H4 (cell line): ENCODE data around the gene TXNL4A. TPM values are rescaled to one million over a fixed set of nuclear protein-coding genes. Genes with fewer than 3 reads are reported as not detected.

Source experiments
- DNase-seq: peaks from one replicate; pipeline ENCODE4 v3.0.0-alpha.2; 2015; ENCODE audit warnings: low spot score
- total RNA-seq: library from RNA; depleted of rRNA; stranded (reverse); fragments of >200 nt; shearing (Covaris generic); gene quantifications from 2 replicates; pipeline ENCODE4 v1.2.3, GENCODE V29; 2014

The TXNL4A gene
- total RNA-seq, 1 experiment from 2014 or later, result 146 TPM

DNA sequence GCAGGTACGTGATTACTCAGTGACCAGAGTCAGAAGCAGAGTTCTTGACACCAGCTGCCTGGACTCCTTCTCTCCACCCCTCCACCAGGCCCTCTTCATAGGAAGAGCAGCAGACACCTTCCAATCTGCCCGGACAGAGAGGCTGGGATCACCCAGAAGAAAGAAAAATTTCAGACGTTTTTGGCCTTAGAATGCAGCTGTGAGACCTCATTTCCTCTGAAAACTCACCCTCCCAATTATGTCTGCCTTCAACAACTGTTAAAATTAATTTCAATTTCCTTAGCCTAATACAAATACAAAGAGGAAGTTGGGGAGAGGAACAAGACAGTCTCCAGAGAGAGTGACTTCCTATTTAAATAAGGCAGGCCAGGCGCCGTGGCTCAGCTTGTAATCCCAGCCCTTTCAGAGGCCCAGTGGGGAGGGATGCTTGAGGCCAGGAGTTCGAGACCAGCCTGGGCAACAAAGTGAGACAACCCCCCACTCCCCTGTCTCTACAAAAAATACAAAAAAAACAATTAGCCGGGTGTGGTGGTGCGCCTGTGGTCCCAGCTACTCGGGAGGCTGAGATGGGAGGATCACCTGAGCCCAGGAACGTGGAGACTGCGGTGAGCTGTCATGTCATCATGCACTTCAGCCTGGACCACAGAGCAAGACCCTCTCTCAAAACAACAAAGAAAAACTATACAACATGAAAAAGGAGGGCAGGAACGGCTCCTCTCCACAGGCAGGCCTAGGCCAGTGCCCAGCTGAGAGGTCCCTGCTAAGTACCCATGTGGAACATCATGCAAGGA, 38.5 kb downstream of the TXNL4A start:
- no peak for DNase-seq

DNA sequence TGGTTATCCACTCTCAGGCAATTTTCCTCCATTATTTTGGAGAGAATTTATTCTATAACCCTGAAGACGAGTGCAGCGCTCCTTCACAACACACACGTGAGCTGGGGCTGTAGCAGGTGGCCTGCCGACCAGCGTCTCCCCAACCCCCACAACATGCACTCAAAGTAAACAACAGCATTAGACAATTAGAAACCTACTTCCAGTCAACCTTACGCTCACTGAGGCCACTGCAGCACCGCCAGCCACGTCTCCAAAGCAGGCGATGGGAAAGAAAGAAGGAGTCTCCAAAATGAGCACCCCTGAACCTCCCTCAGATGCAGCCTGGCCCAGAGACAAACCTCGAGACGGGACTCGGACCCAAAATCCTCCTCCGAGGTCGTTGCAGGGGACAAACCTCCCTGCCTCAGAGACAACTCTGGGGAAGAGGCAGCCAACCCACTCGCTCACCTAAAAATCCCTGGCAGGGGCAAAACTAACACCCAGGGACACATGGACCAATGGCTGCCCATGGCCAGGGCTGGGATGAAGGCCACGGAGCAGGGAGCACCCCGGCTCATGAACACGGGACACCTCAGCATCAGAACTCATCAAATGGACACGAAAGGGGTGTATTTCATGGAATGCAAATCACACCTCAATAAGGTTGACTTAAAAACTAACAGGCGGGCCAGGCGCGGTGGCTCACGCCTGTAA, 39.5 kb downstream of the TXNL4A start:
- DNase-seq, result no peak

DNA sequence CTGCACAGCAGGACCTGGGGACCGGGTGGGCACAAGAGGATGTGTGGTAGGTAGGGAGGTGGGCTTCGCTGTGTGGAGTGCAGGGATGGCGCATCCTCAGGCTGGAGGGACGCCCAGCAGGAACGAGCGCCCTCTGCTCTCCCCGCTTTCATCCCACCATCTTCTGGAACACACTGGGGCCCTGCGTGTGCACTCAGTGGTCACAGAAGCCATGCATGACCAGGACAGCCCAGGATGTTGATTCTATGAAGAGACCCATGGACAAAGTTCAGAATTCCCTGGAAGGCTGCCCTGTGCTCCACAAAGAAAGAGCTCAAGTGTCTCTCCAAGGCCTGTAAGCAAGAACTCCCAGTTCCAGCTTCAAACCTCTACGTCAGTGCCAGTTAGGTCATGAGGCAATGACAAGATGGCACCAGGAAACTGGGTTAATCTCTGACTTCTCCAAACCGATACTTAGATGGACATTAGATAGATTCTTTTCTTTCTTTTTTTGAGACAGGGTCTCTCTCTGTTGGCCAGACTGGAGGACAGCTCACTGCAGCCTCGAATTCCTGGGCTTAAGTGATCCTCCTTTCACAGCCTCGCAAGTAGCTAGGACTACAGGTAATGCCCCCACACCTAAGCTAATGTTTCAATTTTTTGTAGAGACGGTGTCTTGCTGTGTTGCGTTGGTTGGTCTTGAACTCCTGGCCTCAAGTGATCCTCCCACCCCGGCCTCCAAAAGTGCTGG, 40.3 kb downstream of the TXNL4A start:
- no peak for DNase-seq

GRCh38 chr18:79947054-79947755, 41.2 kb downstream of the TXNL4A start:
- no peak for DNase-seq

DNA sequence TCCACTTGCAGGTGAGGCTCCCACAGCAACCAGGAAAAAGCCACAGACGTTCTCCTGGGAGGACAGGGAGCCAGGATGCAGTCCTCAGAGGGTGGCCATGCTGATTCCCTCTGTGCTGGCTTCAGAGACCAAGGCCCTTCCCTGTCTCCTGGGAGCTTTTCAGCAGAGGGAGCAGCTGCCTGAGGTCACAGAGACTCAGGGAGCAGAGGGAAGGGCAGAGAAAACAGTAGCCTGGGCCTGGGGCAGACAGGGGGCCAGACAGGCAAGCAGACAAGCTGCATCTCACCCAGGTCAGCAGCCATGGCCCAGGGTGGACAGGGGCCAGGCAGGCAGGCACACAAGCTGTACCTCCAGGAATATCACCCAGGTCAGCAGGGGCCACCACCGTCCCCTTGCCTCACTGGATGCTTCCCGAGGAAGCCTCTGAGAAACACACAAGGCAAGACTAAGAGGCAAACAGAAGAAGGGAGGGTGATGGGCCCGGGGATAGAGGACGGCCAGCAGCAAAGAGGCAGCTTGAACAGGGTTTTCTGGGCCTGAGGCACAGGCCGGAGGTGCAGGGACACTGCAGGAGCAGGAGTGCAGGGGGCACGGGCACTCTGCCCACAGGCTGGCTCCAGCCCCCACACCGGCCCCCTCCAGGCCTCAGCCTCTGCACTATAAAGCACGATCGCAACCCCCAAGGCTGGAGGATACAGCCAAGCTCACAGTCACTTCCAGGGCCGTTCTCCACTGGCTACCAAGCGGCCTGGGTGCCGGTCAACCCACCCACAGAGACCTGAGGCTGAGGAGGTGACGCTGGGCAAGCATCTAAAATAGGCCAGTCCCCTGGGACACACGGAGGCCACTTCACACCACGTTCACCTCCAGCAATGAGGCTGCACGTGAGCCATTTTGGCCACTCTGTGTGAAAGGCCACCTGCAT, 43.0 kb downstream of the TXNL4A start:
- DNase-seq, result no peak

- DNase-seq, result no peak
Observed at GRCh38 chr18:79944746-79945117, 43.6 kb downstream of the TXNL4A start.

DNA sequence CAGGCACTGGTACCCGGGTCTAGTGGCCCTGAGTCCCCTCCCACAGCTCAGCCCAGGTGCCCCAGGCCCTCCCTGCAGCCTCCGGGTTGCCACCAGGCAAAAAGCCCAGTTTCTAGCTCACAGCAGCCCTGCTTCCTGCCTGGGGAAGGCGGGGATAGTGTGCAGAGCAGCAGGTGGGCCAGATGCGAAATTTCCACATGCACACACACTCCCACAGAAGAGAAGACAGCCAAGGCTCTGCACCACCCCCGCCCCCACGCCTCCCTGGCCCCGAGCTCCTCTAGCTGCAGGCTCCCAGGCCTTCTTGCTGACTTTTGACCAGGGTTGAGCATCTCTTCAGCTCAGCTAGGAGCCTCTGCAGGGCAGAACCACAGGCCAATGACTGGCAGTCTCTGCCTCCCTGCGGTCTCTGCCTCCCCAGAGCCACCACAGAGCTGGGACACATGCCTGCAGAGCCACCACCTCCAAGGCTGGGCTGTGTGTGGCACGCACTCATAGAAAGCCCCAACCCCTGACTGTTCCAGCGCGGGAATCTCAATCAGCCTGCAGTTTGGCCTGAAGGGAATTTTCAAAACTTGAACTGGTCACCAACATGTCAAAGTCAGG, 44.1 kb downstream of the TXNL4A start:
- no peak for DNase-seq

DNA sequence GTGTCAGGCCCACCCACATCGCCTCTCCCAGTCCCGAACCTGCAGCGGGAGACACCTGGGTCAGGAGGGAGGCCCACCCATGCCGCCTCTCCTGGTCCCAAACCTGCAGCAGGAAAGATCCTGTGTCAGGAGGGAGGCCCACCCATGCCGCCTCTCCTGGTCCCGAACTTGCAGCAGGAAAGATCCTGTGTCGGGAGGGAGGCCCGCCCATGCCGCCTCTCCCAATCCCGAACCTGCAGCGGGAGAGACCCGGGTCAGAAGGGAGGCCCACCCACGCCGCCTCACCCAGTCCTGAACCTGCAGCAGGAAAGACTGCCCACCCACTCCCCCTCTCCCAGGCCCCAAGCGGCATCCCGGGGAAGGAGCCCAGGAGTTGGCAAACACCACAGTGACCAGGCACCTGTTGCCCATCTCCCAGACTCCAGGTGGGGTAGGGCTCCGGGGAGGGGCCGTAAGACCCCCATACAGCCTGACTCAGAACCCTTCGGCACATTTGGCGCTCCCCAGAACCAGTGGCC, 44.7 kb downstream of the TXNL4A start:
- no peak for DNase-seq

- DNase-seq, result no peak
Observed at GRCh38 chr18:79942786-79943607, 45.4 kb downstream of the TXNL4A start.

GRCh38 chr18:79942211-79942610, 46.2 kb downstream of the TXNL4A start:
- DNase-seq, result no peak

GRCh38 chr18:79941473-79942119, 46.8 kb downstream of the TXNL4A start:
- no peak for DNase-seq

GRCh38 chr18:79940814-79941472, 47.4 kb downstream of the TXNL4A start:
- DNase-seq, result no peak

- no peak for DNase-seq
Observed at GRCh38 chr18:79940126-79940813, 48.1 kb downstream of the TXNL4A start.

GRCh38 chr18:79939096-79939495, 49.3 kb downstream of the TXNL4A start:
- no peak for DNase-seq

- DNase-seq, result no peak
Observed at GRCh38 chr18:79938196-79938595, 50.2 kb downstream of the TXNL4A start.

DNA sequence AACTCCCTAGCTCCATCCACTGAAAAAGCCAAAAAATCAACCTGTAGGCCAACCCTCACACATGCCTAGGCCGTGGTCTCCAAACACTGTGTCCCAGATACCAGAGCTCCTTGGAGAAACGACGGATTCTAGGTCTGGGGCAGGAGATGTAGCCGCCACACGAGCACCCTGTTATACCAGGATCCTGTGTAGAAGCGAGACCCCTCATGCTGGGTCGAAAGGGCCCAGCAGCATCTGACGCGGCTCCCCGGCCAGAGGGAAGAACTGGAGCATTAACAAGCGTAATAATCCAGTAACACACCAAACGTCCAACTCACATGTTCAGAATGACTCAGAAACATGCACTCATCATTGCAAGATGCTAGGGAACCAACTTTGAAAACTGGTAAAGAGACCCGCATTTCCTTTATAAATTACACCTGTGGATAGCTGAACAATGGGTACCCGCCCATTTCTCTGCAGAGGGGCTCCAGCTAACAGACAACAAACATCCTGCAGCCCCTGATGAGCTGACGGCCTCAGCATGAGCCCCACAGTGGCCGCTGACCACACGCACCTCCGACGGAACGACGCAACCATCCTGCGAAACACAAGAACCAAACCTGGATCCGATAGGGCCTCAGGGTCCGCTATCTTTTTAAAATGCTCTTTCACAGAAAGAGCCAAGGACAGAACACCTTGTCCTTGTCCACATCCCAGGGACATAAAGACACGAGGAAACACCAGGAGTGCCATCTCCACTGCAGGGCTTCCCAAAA, 51.1 kb downstream of the TXNL4A start:
- DNase-seq, result no peak

GRCh38 chr18:79936641-79937040, 51.7 kb downstream of the TXNL4A start:
- DNase-seq, result no peak
